ENCODE results near the gene WNT7B. TPM values are rescaled to one million over a fixed set of nuclear protein-coding genes. Genes with fewer than 3 reads are reported as not detected.

The WNT7B gene
- polyA plus RNA-seq, 4 donors, result 0.19 to 16.6 (median 10.3) TPM

DNA sequence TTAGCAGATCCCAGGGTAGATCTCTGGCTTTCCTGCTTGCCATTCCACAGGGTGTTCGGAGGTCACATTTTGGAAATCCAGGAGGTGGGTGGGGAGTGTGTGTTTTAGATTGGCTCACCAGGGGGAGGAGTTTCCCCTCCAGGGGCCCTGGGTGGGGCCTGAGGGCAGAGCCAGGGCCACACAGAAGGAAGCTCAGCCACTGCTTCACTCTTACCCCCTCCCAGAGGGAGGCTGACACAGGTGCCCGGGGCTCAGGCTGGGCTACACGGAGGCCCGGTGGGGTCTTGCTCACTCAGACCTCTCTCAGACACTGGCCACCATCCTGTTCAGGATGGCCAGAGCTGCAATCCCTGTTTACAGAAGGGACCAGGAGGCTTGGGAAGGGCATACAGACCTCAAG is 2.5 kb downstream of the WNT7B start:
- no peak for DNase-seq (ENCODE audit: low read depth in 4 of 4, low spot score in 3 of 4)

- DNase-seq (ENCODE audit: low read depth in 4 of 4, low spot score in 3 of 4), result no peak
These were observed 4.1 kb downstream of the WNT7B start for GRCh38 chr22:45972889-45973253.

DNA sequence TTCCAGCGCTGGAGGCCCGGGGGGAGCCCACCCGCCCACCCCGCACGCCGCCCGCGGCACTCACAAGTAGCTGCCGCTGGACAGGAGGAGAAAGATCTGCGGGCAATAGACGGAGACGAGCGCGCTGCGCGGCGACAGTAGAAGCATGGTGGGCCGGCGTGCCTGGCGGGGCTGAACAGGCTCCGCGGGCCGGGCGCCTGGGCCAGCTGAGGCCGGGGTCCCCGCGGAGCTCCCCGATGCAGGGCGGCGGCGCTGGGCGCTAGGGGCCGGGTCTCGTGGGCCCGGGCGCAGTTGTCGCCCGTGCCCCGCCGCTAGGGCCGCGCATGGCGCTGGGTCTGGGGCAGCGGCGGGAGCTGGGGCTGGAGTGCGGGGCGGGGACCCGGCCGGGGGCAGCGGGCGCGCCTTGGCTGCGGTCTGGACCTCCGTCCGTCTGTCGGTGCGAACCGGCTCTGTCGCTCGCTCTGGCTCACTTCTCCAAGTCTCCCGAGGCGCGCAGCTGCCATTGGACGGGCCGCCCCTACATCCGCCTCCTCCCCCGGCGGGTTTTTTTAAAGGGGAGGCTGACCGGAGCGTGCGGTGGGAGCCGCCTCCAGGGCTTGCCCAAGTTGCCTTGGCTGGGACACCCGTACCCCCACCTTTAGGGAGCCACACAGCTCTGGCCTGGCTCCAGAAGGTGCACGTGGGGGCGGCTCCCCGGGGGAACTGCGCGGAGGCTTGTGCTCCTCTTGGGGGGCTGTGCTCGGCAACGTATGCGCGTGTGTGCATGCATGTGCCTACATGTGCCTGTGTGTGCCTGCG is 4.7 kb downstream of the WNT7B start:
- DNase-seq (ENCODE audit: low read depth in 4 of 4, low spot score in 3 of 4), result no peak

DNA sequence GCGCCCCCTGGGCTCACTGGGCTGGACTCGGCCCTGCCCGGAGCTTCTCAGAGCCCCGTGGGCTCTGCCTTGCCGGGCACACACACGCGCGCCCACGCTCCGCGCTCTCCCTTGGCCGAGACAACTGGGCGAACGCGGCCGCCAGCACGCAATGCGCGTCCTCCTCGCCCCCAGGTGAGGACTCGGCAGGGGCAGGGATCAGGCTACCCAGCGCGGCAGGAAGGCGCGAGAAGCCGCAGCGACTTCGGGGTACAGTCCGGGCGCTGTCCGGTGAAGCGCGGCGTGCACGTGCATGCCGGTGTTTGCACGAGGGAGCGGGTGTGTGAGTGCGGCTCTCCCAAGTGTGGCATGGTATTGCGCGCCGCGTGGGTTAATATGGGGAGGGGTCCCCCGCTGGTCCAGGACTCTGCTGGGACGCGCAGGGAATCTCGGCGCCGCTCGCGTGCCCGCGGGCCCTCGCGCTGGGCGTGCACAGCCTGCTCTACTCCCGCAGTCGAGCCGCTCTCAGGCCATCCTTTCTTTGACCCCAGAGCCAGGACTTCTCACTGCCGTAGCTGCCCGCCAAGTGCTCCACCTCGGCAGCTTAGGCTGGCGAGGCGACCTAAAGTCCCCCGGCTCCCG is 5.4 kb downstream of the WNT7B start:
- no peak for DNase-seq (ENCODE audit: low read depth in 4 of 4, low spot score in 3 of 4)

- no peak for DNase-seq (ENCODE audit: low read depth in 4 of 4, low spot score in 3 of 4)
These were observed 6.1 kb downstream of the WNT7B start for GRCh38 chr22:45970705-45971407.

- no peak for DNase-seq (ENCODE audit: low read depth in 4 of 4, low spot score in 3 of 4)
These were observed 7.0 kb downstream of the WNT7B start for GRCh38 chr22:45969801-45970470.

DNA sequence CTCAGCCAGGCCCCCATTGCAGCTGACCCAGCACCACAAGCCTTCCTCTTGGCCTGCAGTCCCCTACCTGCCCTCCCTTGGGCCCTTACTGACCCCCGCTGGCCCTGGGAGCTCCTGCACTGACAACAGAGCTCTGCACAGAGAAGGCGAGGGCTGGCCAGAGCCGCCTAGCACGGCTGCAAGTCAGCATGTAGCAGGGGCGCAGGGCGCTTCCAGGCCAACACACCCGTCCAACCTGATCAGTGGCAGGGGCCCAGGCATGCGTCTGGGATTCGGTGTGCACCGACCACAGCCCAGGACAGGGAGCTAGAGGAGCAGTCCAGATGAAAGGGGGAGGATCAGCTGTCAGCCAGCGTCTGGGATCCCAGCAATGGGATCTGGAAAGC is 7.6 kb downstream of the WNT7B start:
- DNase-seq (ENCODE audit: low read depth in 4 of 4, low spot score in 3 of 4), result no peak

GRCh38 chr22:45968751-45969413 is 8.1 kb downstream of the WNT7B start:
- DNase-seq (ENCODE audit: low read depth in 4 of 4, low spot score in 3 of 4), result no peak

- no peak for DNase-seq (ENCODE audit: low read depth in 4 of 4, low spot score in 3 of 4)
These were observed 8.8 kb downstream of the WNT7B start for GRCh38 chr22:45968003-45968650.

DNA sequence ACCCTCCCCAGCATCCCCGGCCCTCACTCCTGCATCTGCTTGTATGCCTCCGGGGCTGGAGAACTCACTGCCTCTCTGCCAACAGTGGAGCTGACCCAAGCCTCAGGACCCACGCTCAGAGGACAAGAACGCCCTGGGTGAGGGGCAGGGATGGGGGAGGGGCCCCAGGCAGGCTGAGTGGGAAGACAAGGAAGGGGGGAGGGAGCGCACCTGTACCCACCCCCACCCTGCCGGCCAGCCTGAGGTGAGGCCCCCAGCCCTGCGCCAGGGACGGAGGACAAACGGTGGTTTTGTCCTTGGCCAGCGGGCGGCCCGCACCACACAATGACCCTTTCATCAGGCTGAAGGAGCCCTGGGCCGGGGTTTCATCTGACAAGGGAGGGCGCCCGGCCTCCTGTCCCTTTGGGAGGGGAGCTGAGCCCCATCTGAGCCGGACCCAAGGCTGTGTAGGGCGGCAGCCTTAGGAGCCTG is 10.0 kb downstream of the WNT7B start:
- no peak for DNase-seq (ENCODE audit: low read depth in 4 of 4, low spot score in 3 of 4)

DNA sequence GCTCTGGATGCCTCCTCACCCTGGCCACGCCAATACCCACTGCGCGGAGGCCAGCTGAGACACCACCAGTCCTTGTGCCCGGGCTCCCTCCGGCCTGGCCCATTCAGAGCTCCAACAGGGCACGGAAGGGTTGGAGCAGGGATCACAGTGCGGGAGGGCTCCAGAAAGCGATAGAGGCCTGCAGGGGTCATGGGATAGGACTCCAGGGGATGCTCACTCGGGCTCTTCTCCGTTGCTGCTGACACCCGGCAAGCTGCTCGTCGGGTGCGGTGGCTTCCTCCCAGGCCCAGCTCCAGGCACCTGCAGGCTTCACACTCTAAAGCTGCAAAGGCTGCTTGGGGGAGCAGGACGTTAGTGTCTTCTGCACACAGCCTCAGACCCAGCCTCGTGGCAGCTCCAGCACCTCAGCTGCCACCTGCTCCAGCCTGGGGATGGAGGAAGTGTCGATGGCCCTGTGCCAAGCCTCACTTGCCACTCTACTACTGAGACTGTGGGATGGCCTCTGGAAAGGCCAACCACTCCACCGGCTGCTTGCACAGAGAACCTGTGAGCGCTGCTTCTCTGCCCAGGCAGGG is 10.6 kb downstream of the WNT7B start:
- no peak for DNase-seq (ENCODE audit: low read depth in 4 of 4, low spot score in 3 of 4)

DNA sequence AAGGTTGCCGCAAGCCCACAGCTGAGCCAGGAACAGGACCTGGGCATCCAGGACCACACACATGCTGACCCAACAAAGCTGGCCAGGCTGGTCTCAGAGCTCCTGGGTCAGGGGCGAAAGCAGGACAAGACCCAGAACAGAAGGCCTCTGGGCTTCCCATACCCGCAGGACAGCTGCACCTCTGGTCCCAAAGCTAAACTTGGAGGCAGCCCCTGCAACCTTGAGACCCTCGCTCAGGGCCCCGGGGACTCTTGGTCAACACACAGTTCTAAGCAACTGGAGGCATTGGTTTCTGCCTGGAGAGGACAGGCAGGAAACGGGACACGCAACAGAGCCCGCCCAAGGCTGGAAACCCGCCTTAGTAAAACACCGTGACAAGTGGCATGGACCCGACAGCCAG is 11.4 kb downstream of the WNT7B start:
- no peak for DNase-seq (ENCODE audit: low read depth in 4 of 4, low spot score in 3 of 4)

GRCh38 chr22:45964926-45965527 is 11.9 kb downstream of the WNT7B start:
- no peak for DNase-seq (ENCODE audit: low read depth in 4 of 4, low spot score in 3 of 4)

- DNase-seq (ENCODE audit: low read depth in 4 of 4, low spot score in 3 of 4), result no peak
These were observed 12.6 kb downstream of the WNT7B start for GRCh38 chr22:45964372-45964771.

- no peak for DNase-seq (ENCODE audit: low read depth in 4 of 4, low spot score in 3 of 4)
These were observed 13.1 kb downstream of the WNT7B start for GRCh38 chr22:45963821-45964220.

GRCh38 chr22:45962756-45963324 is 14.1 kb downstream of the WNT7B start:
- DNase-seq (ENCODE audit: low read depth in 4 of 4, low spot score in 3 of 4), result no peak

GRCh38 chr22:45962434-45962718 is 14.6 kb downstream of the WNT7B start:
- no peak for DNase-seq (ENCODE audit: low read depth in 4 of 4, low spot score in 3 of 4)

DNA sequence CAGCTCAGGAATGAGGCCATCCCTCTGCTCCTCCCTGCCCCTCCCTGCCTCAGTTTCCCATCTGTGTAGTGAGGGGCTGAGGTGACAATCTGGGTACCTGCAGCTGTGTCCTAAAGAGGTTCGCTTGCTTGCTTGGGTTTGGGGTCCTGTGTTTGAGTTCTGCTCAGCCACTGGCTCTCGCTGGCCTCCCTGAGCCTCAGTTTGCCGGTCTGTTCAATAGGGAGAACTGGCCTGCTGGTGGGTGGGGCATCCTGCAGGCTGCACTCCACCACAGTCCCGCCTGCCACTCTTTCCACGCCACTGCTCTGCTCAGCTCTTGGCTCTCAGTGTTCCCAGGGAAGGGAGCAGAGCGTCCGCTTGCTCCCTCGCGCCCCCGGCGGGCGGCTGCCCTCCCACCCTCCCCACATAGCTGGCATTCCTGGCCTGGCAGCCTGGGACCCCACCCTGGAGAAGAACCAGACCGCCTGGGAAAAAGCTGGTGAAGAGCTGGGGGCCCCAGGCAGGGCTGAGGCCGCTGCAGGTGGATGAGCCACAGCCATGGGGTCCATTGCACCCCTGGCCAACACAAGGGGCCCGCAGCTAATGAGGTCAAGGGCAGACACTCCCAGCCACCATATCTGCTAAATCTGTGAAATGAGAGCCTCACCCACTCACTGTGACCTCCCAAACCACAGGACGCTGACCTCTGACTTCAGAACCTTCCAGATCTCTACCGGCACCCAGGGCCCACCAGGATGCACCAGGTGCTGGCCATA is 15.1 kb downstream of the WNT7B start:
- DNase-seq (ENCODE audit: low read depth in 4 of 4, low spot score in 3 of 4), result no peak
